HG03060 (cell line): Measurements from ENCODE around the gene TRIOBP.

Source experiments
- ATAC-seq: cut with Tn5 transposase; IDR thresholded peaks from one replicate; pipeline ENCODE4 v1.9.1; 2021; ENCODE audit warnings: low read depth, moderate number of reproducible peaks; ENCODE audit not compliant: unreplicated experiment

TRIOBP gene

DNA sequence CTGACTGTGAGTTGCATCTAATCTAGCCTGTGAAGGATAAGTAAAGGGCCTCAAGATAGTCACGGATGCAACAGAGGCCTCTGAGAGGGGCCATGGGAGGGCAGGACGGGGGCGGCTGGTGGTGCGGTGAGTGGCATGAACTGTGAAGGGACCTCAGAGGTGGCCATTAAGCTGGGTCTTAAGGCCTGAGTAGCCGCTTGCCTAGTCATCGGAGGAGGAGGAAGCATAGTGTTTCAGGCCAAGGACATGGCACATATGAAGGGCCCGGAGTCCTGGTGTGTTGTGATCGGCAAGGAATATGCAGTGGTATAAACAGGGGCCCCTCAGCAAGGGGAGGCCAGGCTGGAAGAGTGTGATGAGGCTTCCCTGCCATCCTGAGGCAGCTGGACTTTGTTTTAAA, 51.8 kb downstream of the TRIOBP start:
- ATAC-seq = no peak

DNA sequence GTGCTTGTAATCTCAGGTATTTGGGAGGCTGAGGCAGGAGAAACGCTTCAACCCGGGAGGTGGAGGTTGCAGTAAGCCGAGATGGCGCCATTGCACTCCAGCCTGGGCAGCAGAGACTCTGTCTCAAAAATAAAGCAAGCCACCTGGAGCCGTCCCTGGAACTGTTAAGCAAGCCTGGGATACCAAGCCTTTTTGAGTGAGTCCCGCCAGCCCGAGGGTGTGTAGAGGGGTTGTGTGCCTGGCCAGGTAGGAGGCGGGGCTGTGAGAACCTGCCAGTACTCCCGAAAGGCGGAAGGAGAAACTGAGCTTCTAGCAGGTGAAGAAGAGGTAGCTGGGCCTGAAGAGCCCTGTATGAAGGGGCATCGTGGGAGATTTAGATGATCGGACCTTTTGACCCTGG, 52.4 kb downstream of the TRIOBP start:
- ATAC-seq = no peak

DNA sequence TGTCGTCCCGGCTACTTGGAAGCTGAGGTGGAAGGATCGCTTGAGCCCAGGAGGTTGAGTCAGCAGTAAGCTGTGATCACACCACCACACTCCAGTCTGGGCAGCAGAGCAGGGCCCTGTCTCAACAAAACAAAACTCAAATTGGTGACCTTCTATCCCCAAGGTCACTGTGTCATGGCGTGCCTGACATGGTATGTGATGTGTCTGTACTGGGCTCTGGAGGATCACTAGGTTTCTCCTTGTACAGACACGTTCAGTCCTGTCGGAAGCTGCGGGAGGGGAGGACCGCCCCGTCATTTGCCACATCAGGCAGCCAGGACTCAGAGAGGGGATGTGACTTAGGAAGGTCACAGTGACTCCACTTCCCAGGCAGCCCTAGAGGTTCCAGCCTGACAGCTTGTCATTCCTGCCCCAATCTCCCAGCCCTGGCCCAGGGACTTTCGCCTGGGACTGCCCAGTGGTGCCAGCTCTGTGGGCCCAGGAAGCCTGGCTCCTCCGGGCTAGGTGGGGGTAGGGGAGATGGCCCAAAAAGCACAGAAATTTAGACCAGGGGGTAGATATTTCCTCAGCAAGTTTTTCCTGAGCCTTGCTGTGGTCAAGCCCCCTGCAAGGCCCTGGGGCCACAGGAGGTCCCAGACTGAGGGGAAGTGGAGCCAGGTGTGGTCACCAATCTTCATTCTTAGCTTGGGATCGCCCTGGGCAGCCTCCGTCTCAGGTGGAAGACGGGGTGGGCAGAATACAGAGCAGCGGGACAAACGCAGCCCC, 53.2 kb downstream of the TRIOBP start:
- ATAC-seq = no peak

DNA sequence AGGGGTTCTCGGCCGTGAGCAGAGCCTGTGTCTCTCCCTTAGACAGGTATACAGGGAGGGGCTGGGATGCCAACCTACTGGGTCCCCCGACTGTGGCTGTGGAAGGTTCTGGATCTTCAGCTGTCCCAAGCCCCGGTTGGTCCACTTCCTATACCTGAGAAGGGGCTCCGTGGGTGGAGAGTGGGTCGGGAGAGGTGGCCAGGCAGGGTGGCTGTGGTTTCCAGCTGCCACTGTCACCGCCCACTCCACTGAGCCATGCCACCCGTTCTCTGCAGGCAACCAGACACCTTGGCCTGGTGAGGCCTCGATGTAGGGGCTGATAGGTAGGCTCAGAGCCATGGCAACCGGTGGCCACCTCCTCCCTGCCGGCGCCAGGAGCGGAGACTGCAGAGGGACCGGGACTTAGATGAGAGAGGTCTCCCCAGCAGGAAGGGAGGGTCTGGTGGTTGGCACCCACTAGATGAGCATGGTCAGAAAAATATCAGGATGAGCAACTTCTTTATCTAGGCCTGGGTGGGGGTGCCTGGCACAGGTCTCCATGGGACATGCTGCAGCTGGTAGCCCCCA, 53.8 kb downstream of the TRIOBP start:
- no peak for ATAC-seq

DNA sequence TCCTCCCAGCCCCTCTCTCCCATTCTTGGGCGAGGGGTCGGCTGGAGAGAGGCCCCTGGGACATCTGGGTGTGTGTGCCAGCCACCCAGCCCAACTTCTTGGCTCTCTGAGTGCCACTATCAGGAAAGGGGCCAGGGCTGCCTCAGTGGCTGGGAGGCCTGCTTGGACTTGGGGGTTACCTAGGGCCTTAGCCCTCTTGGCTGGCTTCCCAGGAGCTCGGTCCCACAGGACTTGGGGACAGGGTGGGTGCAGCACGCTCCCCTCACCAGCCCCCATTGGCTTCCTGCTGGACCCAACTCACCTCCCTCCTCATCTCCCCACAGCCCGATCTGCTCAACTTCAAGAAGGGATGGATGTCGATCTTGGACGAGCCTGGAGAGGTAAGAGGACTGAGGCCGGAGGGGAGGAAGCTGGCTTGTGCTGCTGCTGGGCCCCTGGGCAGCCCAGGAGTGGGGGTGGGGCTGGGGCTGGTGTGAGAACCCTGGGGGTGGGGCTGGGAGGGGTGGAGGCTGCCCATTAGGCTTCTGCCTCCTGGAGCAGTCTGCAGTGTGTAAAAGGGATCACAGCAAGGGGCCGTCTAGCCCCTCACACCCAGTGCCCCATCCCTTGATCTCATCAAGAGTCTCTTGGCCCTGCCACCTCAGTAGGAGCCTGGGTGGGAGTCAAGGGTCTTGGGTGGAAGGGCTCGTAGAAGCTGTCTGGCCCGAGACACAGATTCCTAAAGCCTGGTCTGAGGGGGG, 54.8 kb downstream of the TRIOBP start:
- no peak for ATAC-seq

DNA sequence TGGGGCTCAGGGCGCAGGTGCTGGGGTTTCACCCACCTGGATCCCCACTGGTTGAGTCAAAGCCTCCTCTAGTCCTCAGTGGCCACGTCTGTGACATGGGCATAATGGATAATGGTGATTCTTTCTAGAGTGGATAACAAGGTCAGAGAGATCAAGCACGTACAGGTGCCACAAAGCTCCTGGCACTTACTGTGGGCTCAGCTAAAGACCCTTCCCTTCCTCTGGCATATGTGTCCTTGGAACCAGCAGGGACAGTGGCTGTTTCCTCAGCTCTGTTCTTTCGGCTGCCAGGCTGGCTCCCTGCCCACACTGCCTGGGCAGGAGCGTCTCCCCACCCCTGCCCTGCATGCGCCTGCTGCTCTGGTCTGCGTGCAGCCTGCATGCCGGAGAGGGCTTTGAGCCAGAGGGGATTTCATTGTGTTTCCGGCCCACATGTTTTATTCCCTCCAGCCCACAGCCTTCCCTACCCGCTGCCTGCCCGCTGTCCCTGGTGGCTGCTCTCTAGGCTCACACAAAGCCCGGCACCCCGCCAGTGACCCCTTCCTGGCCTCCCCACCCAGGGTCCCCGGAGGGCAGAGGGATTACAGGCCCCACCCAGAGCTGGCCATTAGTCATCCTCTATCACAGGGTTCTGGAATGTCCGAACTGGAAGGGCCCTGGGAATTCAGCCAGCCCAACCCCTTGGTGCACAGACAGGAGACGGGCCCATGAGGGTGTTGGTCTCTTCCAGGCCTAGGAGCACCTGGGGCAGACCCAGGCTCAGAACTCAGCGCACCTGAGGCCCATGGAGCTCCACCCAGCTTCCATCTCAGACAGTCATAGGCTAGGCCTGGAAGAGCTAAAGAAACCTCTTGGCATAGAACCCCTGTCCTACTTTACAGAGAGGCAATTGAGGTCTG, 55.6 kb downstream of the TRIOBP start:
- no peak for ATAC-seq

DNA sequence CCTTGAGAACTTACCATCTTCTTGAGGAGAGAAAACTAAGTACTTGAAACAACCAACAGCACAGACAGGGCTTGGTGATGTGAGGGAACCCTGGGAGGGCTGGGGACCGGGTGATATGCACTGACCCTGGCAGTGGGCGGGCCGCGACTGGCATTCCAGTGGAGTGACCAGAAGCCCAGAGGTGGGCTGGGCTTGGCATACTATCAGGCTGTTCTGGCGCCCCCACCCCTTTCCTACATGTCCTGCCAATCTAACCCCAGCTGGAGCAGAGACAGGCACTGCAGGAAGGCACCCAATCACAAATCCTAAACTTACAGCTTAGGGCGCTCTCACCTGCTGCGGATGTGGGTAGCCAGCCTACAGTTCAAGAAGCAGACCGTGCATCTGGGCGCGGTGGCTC, 56.9 kb downstream of the TRIOBP start:
- no peak for ATAC-seq

DNA sequence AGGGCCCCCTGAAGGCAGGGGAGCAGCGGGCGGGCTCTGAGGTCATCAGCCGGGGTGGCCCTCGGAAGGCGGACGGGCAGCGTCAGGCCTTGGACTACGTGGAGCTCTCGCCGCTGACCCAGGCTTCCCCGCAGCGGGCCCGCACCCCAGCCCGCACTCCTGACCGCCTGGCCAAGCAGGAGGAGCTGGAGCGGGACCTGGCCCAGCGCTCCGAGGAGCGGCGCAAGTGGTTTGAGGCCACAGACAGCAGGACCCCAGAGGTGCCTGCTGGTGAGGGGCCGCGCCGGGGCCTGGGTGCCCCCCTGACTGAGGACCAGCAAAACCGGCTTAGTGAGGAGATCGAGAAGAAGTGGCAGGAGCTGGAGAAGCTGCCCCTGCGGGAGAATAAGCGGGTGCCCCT, 60.8 kb downstream of the TRIOBP start:
- no peak for ATAC-seq

DNA sequence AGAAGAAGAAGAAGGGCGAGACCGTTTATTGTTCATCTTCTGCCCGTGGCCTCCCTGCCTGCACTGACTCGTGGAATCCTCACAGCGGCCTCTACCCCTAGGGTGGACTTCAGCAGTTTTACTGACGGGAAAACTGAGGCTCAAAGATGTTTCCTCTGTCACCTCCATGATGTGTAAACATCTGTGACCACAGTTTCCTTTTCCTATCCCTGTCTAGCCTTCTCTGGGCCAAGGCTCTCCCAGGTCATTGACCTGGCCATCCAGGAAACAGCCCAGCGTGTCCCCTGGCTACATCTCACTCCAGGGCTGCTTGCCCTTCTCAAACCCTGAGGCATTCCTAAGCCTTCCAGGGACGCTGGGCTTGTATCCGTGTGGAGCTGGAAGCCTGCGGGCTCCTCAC, 61.8 kb downstream of the TRIOBP start:
- no peak for ATAC-seq

DNA sequence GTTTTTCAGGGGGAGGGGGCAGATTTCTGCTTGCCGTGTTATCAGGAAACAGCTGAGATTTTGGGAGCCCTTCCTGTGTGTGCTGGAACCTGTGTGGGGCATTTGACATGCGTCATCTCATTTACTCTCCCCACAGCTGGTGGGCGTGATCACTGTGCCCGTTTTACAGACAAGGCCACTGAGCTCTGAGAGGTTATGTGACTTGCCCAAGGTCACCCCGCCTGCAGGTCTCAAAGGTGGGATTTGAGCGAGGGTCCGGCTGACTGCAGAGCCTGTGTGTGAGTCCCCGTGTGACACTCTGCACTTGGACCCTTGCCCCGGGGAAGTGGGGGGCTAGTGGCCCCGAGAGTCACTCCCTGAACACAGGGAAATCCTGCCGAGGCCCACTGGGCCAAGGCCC, 62.4 kb downstream of the TRIOBP start:
- ATAC-seq = no peak

DNA sequence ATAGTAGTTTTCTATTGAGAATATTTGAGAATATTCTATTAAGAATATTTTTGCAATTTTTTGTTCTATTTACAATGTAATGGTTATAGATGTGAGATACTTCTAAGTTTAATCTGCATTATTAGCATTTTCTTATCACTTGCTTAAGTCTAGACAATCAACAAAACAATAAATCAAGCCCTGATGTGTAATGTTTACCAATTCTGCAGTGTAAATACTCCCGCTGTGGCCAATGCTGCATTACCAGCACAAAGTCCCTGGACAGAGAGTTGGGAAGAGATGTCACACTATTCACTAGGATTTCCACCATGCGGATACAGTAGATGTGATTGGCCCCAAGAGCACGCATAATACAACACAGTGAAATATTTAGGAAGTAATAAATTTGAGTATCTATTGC, 63.3 kb downstream of the TRIOBP start:
- no peak for ATAC-seq

DNA sequence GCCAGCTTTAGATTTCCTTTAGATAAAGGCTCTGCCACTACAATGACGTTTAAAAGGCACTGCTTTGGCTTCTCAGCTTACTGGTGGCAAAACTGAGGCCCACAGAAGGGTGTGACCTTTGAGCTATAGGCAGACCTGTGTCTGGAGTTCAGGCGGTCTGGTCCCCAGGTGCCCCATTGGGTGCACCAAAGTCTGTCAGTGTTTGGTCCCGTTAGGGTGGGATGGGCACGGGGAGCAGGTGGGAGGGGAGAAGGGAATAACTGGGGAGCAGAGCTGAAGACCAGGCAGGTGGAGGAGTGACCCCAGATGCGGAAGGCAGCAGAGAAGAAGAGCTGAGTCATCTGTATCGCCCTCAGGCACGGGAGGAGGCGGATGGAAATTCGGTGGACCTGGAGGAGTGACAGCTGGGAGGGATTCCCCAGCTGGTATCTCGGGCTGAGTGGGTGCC, 65.6 kb downstream of the TRIOBP start:
- ATAC-seq = no peak

DNA sequence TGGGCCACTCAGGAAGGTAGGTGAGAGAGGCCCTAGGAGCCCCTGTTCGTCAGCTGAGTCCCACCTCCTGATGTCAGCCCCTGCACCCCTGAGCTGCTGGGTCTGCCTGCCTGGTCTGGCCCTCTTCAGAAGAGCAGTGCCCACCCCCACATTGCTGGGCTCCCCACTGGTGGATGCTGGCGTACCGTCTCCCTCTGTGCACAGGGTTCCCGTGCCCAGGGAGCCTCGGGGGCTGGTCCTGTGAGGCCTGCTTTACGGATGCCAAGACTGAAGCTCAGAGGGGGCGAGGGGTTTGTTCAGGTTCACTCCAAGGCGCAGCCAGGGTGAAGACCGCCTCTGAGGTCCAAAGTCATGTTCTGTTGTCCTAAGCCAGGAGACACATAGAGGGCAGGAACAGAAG, 66.2 kb downstream of the TRIOBP start:
- ATAC-seq = no peak

DNA sequence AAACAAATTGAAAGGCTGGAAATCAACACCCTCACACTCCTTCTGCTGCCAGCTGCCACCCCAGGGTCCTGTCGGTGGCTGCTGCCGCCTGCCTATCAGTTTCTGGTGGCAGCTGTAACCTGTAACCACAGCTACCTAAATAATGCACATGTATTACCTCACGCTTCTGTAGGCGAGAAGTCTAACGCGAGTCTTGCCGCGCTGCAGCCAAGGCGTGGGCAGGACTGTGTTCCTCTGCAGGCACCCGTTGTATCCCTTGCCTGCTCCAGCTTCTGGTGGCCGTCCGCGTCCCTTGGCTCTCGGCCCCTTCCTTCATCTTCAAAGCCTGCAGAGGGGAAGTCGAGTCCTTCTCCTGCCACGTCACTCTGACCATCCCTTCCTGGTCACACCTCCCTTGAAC, 66.8 kb downstream of the TRIOBP start:
- ATAC-seq = no peak

DNA sequence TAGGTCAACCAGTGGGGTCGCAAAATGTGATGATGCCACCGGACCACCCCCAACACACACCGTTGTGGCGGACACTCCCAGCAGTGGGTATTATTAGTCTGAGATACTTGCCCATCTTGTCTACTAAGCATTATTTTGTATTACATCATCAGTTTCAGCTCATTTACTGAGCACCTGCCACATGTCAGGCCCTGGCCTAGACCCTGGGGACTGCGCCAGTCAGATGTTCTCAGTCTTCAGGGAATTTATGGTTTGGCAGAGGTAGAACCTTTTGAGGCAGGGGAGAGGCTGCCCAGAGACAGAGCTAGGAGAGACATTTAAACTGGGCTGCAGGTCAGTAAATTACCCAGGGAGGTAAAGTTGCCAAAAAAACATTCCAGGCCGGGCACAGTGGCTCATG, 67.8 kb downstream of the TRIOBP start:
- ATAC-seq = no peak

DNA sequence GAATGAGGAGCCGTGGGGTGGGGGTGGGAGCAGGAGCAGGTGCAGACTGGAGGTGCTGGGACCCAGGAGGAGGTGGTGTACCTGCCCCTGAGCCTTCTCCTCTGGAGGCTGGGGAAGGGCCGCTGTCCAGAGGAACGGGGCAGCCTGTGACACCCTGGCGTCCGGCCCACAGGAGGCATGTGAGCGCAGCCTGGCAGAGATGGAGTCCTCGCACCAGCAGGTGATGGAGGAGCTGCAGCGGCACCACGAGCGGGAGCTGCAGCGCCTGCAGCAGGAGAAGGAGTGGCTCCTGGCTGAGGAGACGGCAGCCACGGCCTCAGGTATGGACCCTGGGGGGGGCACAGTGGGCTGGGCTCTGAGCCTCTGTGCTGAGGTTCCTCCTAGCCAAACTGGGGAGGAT, 68.7 kb downstream of the TRIOBP start:
- ATAC-seq = no peak

DNA sequence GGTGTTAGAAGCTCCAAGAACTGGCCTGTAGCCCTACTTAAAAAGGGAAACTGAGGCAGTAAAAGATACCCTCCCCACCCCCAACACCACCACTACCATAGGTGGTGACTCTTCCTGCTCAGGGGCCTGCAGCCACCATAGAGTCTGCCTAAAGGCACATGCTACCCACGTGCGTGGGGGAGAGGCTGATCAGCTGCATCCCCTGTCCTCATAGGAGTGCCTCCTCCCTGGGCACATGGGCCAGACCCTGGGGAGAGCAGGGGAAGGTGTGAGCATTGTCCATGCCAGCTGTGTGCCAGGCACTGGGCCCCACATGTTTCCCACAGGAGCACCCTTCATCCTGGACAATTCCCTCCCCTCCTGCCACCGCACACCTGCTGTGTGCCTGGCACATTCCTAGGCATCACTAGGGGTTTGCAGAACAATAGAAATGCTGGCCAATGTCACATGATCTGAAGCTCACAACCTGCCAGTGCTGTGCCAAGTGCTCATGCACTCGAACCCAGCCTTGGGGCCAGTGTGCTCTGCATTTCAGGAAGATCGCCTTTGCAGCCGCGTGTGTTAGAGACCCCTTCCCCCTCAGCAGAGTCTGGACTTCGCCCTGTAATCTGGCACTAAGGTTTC, 69.2 kb downstream of the TRIOBP start:
- no peak for ATAC-seq

DNA sequence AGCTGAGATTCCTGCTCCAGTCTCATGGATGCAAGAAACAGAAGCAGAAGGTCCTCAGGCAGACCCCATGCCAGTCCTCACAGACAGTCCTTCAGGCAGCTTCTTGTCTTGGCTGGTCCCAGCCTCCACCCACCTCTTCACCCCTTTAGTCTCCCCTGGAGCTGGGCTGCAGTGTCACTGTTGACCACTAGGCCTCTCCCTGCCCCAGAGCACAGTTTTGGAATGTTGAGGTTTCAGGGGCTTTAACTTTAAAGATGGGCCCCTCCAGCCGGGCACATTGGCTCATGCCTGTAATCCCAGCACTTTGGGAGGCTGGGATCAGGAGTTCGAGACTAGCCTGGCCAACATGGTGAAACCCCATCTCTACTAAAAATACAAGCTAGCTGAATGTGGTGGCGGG, 71.4 kb downstream of the TRIOBP start:
- no peak for ATAC-seq

DNA sequence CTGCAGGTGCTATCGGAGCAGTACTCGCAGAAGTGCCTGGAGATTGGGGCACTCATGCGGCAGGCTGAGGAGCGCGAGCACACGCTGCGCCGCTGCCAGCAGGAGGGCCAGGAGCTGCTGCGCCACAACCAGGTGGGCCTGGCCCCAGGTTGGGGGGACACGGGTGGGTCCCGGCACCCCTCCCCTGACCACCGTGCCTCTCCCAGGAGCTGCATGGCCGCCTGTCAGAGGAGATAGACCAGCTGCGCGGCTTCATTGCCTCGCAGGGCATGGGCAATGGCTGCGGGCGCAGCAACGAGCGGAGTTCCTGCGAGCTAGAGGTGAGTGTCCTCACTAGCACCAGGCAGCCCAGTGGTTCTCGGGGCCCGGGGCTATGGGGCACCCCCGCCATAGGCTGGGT, 72.2 kb downstream of the TRIOBP start:
- ATAC-seq = no peak

DNA sequence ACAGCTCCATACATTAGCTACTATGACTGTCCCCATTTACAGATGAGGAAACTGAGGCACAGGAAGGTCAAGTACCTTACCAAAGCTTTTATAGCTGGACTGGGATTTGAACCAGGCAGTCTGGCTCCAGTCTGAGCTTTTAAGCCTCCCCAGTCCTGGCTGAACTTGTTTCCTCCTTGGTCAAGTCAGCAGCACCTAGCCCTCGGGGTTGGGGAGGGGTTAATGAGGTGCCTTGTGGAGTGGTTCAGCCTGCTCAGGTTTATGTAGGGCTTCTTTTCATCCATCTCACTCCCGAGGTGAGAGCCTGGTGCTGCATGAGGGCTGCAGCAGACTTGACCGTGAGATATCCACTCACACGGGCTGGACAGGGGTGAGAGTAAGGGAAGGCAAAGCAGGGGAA, 74.2 kb downstream of the TRIOBP start:
- ATAC-seq = no peak
